Measurements from ENCODE around the gene ACER3.
"Not testable (repeated sequence)": the region's sequence is repeated elsewhere in the genome, so short reads cannot be mapped to it uniquely, and the experiment has no call there.

ACER3 gene

GRCh38 chr11:77014669-77015068, 154.0 kb downstream of the ACER3 start:
- no peak for TF ChIP-seq CTCF (IDR thresholded peaks at IDR 0.05; ENCODE audit: borderline replicate concordance, control extremely low read depth, extremely low read depth, insufficient read depth, missing control alignments)
- in situ Hi-C loops (cut with MboI; ENCODE audit: low sequenced_read_pairs, unreplicated experiment): no loop called here
- no peak for DNase-seq (ENCODE audit: low spot score)

DNA sequence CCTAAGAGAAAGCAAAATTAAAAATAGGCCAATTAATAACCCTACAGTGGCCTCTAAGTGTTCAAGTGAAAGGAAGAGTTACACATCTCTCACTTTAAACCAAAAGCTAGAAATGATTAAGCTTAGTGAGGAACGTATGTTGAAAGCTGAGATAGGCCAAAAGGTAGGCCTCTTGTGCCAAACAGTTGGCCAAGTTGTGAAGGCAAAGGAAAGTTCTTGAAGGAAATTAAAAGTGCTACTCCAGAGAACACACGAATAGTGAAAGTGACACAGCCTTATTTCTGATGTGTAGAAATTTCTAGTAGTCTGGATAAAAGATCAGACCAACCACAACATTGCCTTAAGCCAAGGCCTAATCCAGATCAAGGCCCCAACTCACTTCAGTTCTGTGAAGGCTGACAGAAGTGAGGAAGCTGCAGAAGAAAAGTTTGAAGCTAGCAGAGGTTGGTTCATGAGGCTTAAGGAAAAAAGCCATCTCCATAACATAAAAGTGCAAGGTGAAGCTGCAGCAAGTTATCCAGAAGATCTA, 157.7 kb downstream of the ACER3 start:
- in situ Hi-C loops (cut with MboI; ENCODE audit: low sequenced_read_pairs, unreplicated experiment); DNase-seq (ENCODE audit: low spot score): not testable (repeated sequence)

DNA sequence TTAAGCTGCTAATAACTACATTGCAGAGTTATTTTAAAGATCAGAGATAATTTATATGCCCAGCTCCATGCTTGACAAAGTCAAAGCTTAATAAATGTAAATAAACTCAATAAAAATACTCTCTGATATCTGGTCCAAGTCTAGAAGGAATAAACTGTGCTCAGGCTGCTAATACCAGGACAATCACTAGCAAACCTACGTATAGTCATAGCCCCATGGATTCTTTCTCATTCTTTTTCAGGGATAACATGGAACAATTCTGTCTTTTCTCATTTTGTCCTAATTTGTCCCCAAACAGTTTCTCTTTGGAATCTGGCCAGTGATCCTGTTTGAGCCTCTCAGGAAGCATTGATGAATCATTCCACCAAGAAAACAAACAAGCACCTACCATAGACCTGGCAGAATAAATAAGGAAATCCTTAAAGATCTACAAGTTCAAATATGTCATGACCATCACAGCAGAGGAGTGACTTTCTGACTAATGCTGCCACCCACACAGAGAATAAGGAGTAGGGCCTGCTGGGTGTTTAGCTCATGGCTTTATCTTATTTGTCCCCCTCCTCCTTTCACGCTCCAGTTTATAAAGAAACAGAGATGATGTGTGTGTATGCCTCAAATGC, 159.4 kb downstream of the ACER3 start:
- DNase-seq (ENCODE audit: low spot score): no peak
- TF ChIP-seq CTCF (IDR thresholded peaks at IDR 0.05; ENCODE audit: borderline replicate concordance, control extremely low read depth, extremely low read depth, insufficient read depth, missing control alignments): no peak
- in situ Hi-C loops (cut with MboI; ENCODE audit: low sequenced_read_pairs, unreplicated experiment): no loop called here

GRCh38 chr11:77020734-77021133, 160.0 kb downstream of the ACER3 start:
- DNase-seq (ENCODE audit: low spot score): no peak
- TF ChIP-seq CTCF (IDR thresholded peaks at IDR 0.05; ENCODE audit: borderline replicate concordance, control extremely low read depth, extremely low read depth, insufficient read depth, missing control alignments): no peak
- in situ Hi-C loops (cut with MboI; ENCODE audit: low sequenced_read_pairs, unreplicated experiment): no loop called here

- no peak for DNase-seq (ENCODE audit: low spot score)
- in situ Hi-C loops (cut with MboI; ENCODE audit: low sequenced_read_pairs, unreplicated experiment): loop anchor here (25.0 kb wide), 1 partner anchor 212 kb away; no protein-coding TSS in a partner anchor
- TF ChIP-seq CTCF (IDR thresholded peaks at IDR 0.05; ENCODE audit: borderline replicate concordance, control extremely low read depth, extremely low read depth, insufficient read depth, missing control alignments): no peak
Observed at GRCh38 chr11:77024745-77025144, 164.0 kb downstream of the ACER3 start.

DNA sequence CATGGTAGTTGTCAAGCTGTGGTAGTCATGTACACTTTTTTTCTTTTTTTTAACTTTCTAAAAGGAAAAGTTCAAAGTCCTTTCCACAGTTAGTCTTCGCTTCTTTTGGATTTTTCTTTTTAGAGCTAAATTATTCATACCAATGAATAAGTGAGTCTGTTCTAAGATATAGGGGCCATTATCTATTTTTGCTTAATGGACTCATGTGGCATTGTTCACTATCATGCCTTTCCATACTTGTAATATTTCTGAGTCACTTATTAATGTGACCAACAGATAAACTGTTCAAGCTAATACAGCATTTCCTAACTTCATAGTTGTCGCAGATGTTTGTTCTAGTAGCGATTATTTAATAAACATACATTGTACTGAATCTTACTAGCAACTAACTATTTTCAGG, 165.5 kb downstream of the ACER3 start:
- in situ Hi-C loops (cut with MboI; ENCODE audit: low sequenced_read_pairs, unreplicated experiment): loop anchor here (25.0 kb wide), 1 partner anchor 214 kb away; no protein-coding TSS in a partner anchor
- no peak for TF ChIP-seq CTCF (IDR thresholded peaks at IDR 0.05; ENCODE audit: borderline replicate concordance, control extremely low read depth, extremely low read depth, insufficient read depth, missing control alignments)
- no peak for DNase-seq (ENCODE audit: low spot score)

- DNase-seq (ENCODE audit: low spot score): no peak
- in situ Hi-C loops (cut with MboI; ENCODE audit: low sequenced_read_pairs, unreplicated experiment): loop anchor here (25.0 kb wide), 1 partner anchor 214 kb away; no protein-coding TSS in a partner anchor
- TF ChIP-seq CTCF (IDR thresholded peaks at IDR 0.05; ENCODE audit: borderline replicate concordance, control extremely low read depth, extremely low read depth, insufficient read depth, missing control alignments): no peak
Observed at GRCh38 chr11:77026743-77027142, 166.0 kb downstream of the ACER3 start.

All from GM13976 (cell line).